H1 (cell line): ENCODE data around the gene ZNF799. TPM values are rescaled to one million over a fixed set of nuclear protein-coding genes. Genes with fewer than 3 reads are reported as not detected.
"Not testable (repeated sequence)": the region's sequence is repeated elsewhere in the genome, so short reads cannot be mapped to it uniquely, and the experiment has no call there.

Source experiments
- CTCF ChIA-PET: fragments of 300-600 bp; sonication (Branson Sonifier 250); formaldehyde crosslinking; loops from one replicate; lab custom pipeline; 2021; ENCODE audit not compliant: partially characterized antibody; lab: Charles Lee
- POLR2A ChIA-PET: fragments of 300-600 bp; sonication (Branson Sonifier 250); formaldehyde crosslinking; loops from one replicate; lab custom pipeline; 2021; ENCODE audit warnings: inconsistent platforms; ENCODE audit not compliant: partially characterized antibody; lab: Charles Lee
- DNase-seq, 2 experiments: peaks; one replicate each; pipeline versions ENCODE4 v3.0.0 to v3.0.0-alpha.2; 2010 to 2022; ENCODE audit warnings: low spot score in 2 of 2, low read depth in 1 of 2, mixed read lengths in 1 of 2
- FAIRE-seq: peaks from 2 replicates; lab custom pipeline; 2011; peaks lifted over from hg19 to GRCh38; lab: Jason Lieb, UNC
- H2AFZ ChIP-seq: 2 replicates; pipeline ENCODE4 v1.8.1; 2012; ENCODE audit warnings: low read length, inconsistent platforms
- H2AK5ac ChIP-seq: 2 replicates; pipeline ENCODE4 v1.6.1; 2013; ENCODE audit warnings: low read depth, low read length
- H2BK120ac ChIP-seq: replicated peaks from 2 replicates; pipeline ENCODE3; 2013; ENCODE audit warnings: low read depth, low read length, inconsistent platforms
- H2BK12ac ChIP-seq: 2 replicates; pipeline ENCODE4 v1.6.1; 2013; ENCODE audit warnings: low read depth, low read length
- H2BK15ac ChIP-seq: 2 replicates; pipeline ENCODE4 v1.6.1; 2013; ENCODE audit warnings: low read length
- H2BK20ac ChIP-seq: 2 replicates; pipeline ENCODE4 v1.6.1; 2013; ENCODE audit warnings: low read length
- H2BK5ac ChIP-seq: 2 replicates; pipeline ENCODE4 v1.6.1; 2013; ENCODE audit warnings: low read depth, low read length
- H3K14ac ChIP-seq: 2 replicates; pipeline ENCODE4 v1.6.1; 2013; ENCODE audit warnings: inconsistent platforms; ENCODE audit not compliant: insufficient read length
- H3K18ac ChIP-seq: 2 replicates; pipeline ENCODE4 v1.6.1; 2013; ENCODE audit warnings: low read length; ENCODE audit errors: extremely low read depth
- H3K23ac ChIP-seq: 2 replicates; pipeline ENCODE4 v1.6.1; 2013; ENCODE audit warnings: inconsistent platforms; ENCODE audit not compliant: insufficient read length
- H3K23me2 ChIP-seq: 2 replicates; pipeline ENCODE4 v1.6.1; 2013; ENCODE audit warnings: low read depth, low read length
- H3K27ac ChIP-seq: 2 replicates; pipeline ENCODE4 v1.6.1; 2011; ENCODE audit warnings: low read depth, low read length, inconsistent platforms
- H3K27me3 ChIP-seq, 4 experiments: replicated peaks in 1 of 4; 1 replicate in 1 of 4; 2 replicates in 3 of 4; pipeline versions ENCODE4 v1.6.1 to v1.8.1; 2011 to 2013; ENCODE audit warnings: low read length in 3 of 4, mild to moderate bottlenecking in 3 of 4, inconsistent platforms in 2 of 4, mixed read lengths in 2 of 4, moderate library complexity in 1 of 4; ENCODE audit not compliant: control insufficient read depth in 3 of 4, insufficient read depth in 3 of 4; ENCODE audit errors: extremely low read depth in 1 of 4
- H3K36me3 ChIP-seq, 4 experiments: 2 replicates each; pipeline versions ENCODE4 v1.6.1 to v1.8.1; 2011 to 2013; ENCODE audit warnings: mild to moderate bottlenecking in 4 of 4, low read length in 3 of 4, moderate library complexity in 2 of 4, control low read depth in 1 of 4, inconsistent platforms in 1 of 4; ENCODE audit not compliant: insufficient read depth in 4 of 4, control insufficient read depth in 2 of 4
- H3K4ac ChIP-seq: replicated peaks from 2 replicates; pipeline ENCODE3; 2013; ENCODE audit warnings: low read length, low read depth, mixed read lengths, inconsistent platforms; ENCODE audit not compliant: insufficient read length
- H3K4me1 ChIP-seq, 4 experiments: replicated peaks in 1 of 4; 1 replicate in 1 of 4; 2 replicates in 3 of 4; pipeline versions ENCODE4 v1.6.1 to v1.8.1; 2011 to 2013; ENCODE audit warnings: low read length in 3 of 4, inconsistent platforms in 2 of 4, mixed read lengths in 1 of 4; ENCODE audit not compliant: insufficient read depth in 4 of 4, control insufficient read depth in 3 of 4
- H3K4me2 ChIP-seq, 2 experiments: 2 replicates each; pipeline versions ENCODE4 v1.6.1 to v1.8.1; 2011 to 2013; ENCODE audit warnings: low read depth in 2 of 2, low read length in 2 of 2, control low read depth in 1 of 2, inconsistent platforms in 1 of 2, mild to moderate bottlenecking in 1 of 2; ENCODE audit not compliant: insufficient read depth in 1 of 2
- H3K4me3 ChIP-seq, 4 experiments: fragments of 200-600, 300-600 bp in 1 of 4; sonication (generic), shearing (Covaris generic), sonication (Bioruptor Twin) in 1 of 4; 2 replicates each; pipeline versions ENCODE4 v1.5.1 to v1.8.1; 2011 to 2016; ENCODE audit warnings: low read length in 4 of 4, low read depth in 3 of 4, control low read depth in 2 of 4, inconsistent platforms in 2 of 4, mild to moderate bottlenecking in 2 of 4, mixed read lengths in 1 of 4, moderate library complexity in 1 of 4; ENCODE audit not compliant: insufficient read depth in 2 of 4; ENCODE audit errors: extremely low read depth in 1 of 4
- H3K56ac ChIP-seq: replicated peaks from 2 replicates; pipeline ENCODE3; 2013; ENCODE audit warnings: low read depth, mild to moderate bottlenecking, mixed read lengths, low read length, inconsistent platforms; ENCODE audit not compliant: insufficient read length
- H3K79me1 ChIP-seq: 2 replicates; pipeline ENCODE4 v1.6.1; 2013; ENCODE audit warnings: low read depth, low read length, control low read depth
- H3K79me2 ChIP-seq, 2 experiments: 2 replicates each; pipeline versions ENCODE4 v1.6.1 to v1.8.1; 2012 to 2013; ENCODE audit warnings: low read length in 2 of 2, mild to moderate bottlenecking in 2 of 2, inconsistent platforms in 1 of 2; ENCODE audit not compliant: insufficient read depth in 2 of 2, control insufficient read depth in 1 of 2
- H3K9ac ChIP-seq, 4 experiments: replicated peaks in 1 of 4; 1 replicate in 1 of 4; 2 replicates in 3 of 4; pipeline versions ENCODE4 v1.6.1 to v1.8.1; 2011 to 2013; ENCODE audit warnings: low read depth in 3 of 4, low read length in 3 of 4, control low read depth in 2 of 4, mild to moderate bottlenecking in 2 of 4, moderate library complexity in 2 of 4, inconsistent platforms in 1 of 4; ENCODE audit errors: extremely low read depth in 1 of 4
- H3K9me3 ChIP-seq, 2 experiments: 2 replicates each; pipeline versions ENCODE4 v1.6.1 to v1.8.1; 2012 to 2013; ENCODE audit warnings: mild to moderate bottlenecking in 2 of 2, moderate library complexity in 2 of 2, control low read depth in 1 of 2, inconsistent platforms in 1 of 2, low read depth in 1 of 2, low read length in 1 of 2, mixed read lengths in 1 of 2; ENCODE audit not compliant: insufficient read depth in 2 of 2
- H4K20me1 ChIP-seq, 2 experiments: replicated peaks in 1 of 2; 2 replicates each; pipeline versions ENCODE3 to v1.8.1; 2011 to 2013; ENCODE audit warnings: inconsistent platforms in 2 of 2, low read length in 2 of 2, mild to moderate bottlenecking in 1 of 2; ENCODE audit not compliant: insufficient read depth in 2 of 2, control insufficient read depth in 1 of 2
- H4K5ac ChIP-seq: 2 replicates; pipeline ENCODE4 v1.6.1; 2013; ENCODE audit warnings: low read length, low read depth, mixed read lengths, inconsistent platforms; ENCODE audit not compliant: insufficient read length
- H4K8ac ChIP-seq: 2 replicates; pipeline ENCODE4 v1.8.0; 2013; ENCODE audit warnings: mild to moderate bottlenecking, moderate library complexity, low read length, inconsistent platforms; ENCODE audit not compliant: insufficient read depth; ENCODE audit errors: extremely low read depth
- H4K91ac ChIP-seq: replicated peaks from 2 replicates; pipeline ENCODE3; 2013; ENCODE audit warnings: low read length, mixed read lengths, inconsistent platforms; ENCODE audit not compliant: insufficient read length
- EP300 ChIP-seq, 2 experiments: IDR thresholded peaks; 1 replicate in 1 of 2; 2 replicates in 1 of 2; pipeline ENCODE4 v1.6.1; 2011 to 2012; ENCODE audit warnings: low read depth in 2 of 2, low read length in 2 of 2, mild to moderate bottlenecking in 2 of 2, borderline replicate concordance in 1 of 2, inconsistent platforms in 1 of 2, moderate library complexity in 1 of 2
- WGBS, 2 experiments: shearing (Covaris generic) in 1 of 2; methylation state at CpG; one replicate each; pipeline versions ENCODE4 v1.1.6 to v1.1.7; 2013 to 2015; ENCODE audit warnings: low lambda C conversion rate in 2 of 2, mixed read lengths in 2 of 2, inconsistent platforms in 1 of 2, low coverage in 1 of 2, missing lambda C conversion rate in 1 of 2; ENCODE audit not compliant: insufficient replicate concordance in 2 of 2, insufficient coverage in 1 of 2, insufficient read length in 1 of 2; ENCODE audit errors: extremely low coverage in 1 of 2, missing lambda C conversion rate in 1 of 2; 5-methylcytosine and 5-hydroxymethylcytosine counted together
- polyA plus RNA-seq, 7 experiments: library from polyadenylated mRNA; depleted of rRNA in 3 of 7; stranded (reverse) in 5 of 7; unstranded in 2 of 7; fragments of >200 nt in 5 of 7; fragments of 200-250 nt in 2 of 7; gene quantifications; 1 replicate in 5 of 7; 2 replicates in 1 of 7; 4 replicates in 1 of 7; pipeline versions ENCODE4 v1.2.1 to v1.2.3, GENCODE V29; 2011 to 2013; ENCODE audit warnings: missing spikeins in 2 of 7, mixed read lengths in 2 of 7
- total RNA-seq: library from RNA; stranded (reverse); fragmentation: NEBNext Ultra II Directional; extraction: Animal tissue kit (Norgen Biotek cat#: 25700); gene quantifications from 2 replicates; pipeline ENCODE4 v1.2.1, GENCODE V29; 2021

Gene ZNF799
- total and polyA plus RNA-seq, 2 of the 8 experiments (the other 6 are each of a cell fraction or from before 2014, with no cell fraction given), result 1.00 to 4.2 TPM

DNA sequence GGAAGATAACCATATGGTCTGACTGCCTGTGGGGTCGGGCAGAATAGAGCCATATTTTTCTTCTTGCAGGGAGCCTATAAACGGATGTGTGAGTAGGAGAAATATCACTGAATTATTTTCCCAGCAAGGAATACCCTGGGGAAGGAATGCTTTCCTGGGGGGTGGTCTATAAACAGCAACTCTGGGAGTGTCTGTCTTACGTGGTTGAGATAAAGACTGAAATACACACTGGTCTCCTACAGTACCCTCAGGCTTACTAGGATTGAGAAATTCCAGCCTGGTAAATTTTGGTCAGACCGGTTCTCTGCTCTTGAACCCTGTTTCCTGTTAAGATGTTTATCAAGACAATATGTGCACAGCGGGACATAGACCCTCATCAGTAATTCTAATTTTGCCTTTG, 16.2 kb upstream of the ZNF799 start:
- H3K79me1 ChIP-seq, H3K4ac ChIP-seq, H2BK120ac ChIP-seq, CTCF ChIA-PET, H2BK5ac ChIP-seq, H4K8ac ChIP-seq, H3K9ac ChIP-seq, H3K14ac ChIP-seq, H2BK20ac ChIP-seq, H4K5ac ChIP-seq, H3K4me2 ChIP-seq, DNase-seq, H2AFZ ChIP-seq, H3K79me2 ChIP-seq, H3K18ac ChIP-seq, H4K20me1 ChIP-seq, H3K4me1 ChIP-seq, POLR2A ChIA-PET, H2AK5ac ChIP-seq, FAIRE-seq, H2BK15ac ChIP-seq, H4K91ac ChIP-seq, H3K23ac ChIP-seq, H3K56ac ChIP-seq, H3K4me3 ChIP-seq, H3K23me2 ChIP-seq, H2BK12ac ChIP-seq, H3K27me3 ChIP-seq, H3K27ac ChIP-seq, H3K36me3 ChIP-seq: not testable (repeated sequence)
- peaks cover 7 to 13% of the 10 kb centered on the region in 2 experiments for H3K9me3 ChIP-seq
- TF ChIP-seq EP300 (IDR thresholded peaks at IDR 0.05; ENCODE audit: borderline replicate concordance in 1 of 2, low read depth in 2 of 2, low read length in 2 of 2), result peak in 1 of 2 experiments; percentile 64; a peak in 1 of 3 replicates
- 89% methylated on average over 5 of the region's 5 CpGs; no CpG with 5 or more reads in 1 of the 2 experiments for WGBS, 2 experiments
